Gastrocnemius medialis (tissue), 4 donors: ENCODE measurements around the gene BANP. TPM values are rescaled to one million over a fixed set of nuclear protein-coding genes. Genes with fewer than 3 reads are reported as not detected.
"Not testable (repeated sequence)": the region's sequence is repeated elsewhere in the genome, so short reads cannot be mapped to it uniquely, and the experiment has no call there.

Source experiments
- ATAC-seq, 2 donors: fragments of 150-250 bp; one replicate each; pipeline ENCODE4 v1.9.1; 2016
- DNase-seq, 2 donors: peaks; one replicate each; pipeline ENCODE4 v3.0.0-alpha.2; 2019
- H3K27ac ChIP-seq, 4 donors: fragments of 200-600 bp; sonication (generic); 1 replicate in 1 of 4; 2 replicates in 3 of 4; pipeline ENCODE4 v1.5.1; 2016 to 2018; ENCODE audit warnings: mild to moderate bottlenecking in 2 of 4, moderate library complexity in 1 of 4
- H3K27me3 ChIP-seq, 3 donors: fragments of 200-600 bp; sonication (generic) in 2 of 3; 1 replicate in 1 of 3; 2 replicates in 2 of 3; pipeline versions ENCODE4 v1.5.1 to v1.6.0; 2016 to 2019; ENCODE audit warnings: mild to moderate bottlenecking in 1 of 3, moderate library complexity in 1 of 3
- H3K36me3 ChIP-seq, 2 donors: fragments of 200-600 bp; sonication (generic) in 1 of 2; one replicate each; pipeline ENCODE4 v1.5.1; 2017 to 2018
- H3K4me1 ChIP-seq, 2 donors: fragments of 200-600 bp; sonication (generic) in 1 of 2; one replicate each; pipeline ENCODE4 v1.5.1; 2016 to 2017; ENCODE audit warnings: mild to moderate bottlenecking in 2 of 2
- H3K4me3 ChIP-seq, 4 donors: fragments of 200-600 bp; sonication (generic) in 3 of 4; 1 replicate in 1 of 4; 2 replicates in 3 of 4; pipeline ENCODE4 v1.5.1; 2016 to 2019; ENCODE audit warnings: mild to moderate bottlenecking in 2 of 4
- H3K9me3 ChIP-seq, 3 donors: fragments of 200-600 bp; sonication (generic) in 2 of 3; 1 replicate in 1 of 3; 2 replicates in 2 of 3; pipeline ENCODE4 v1.5.1; 2016 to 2019
- POLR2A ChIP-seq, 2 donors: fragments of 450-650 bp; IDR thresholded peaks; one replicate each; pipeline ENCODE4 v1.6.1; 2017; ENCODE audit warnings: antibody characterized with exemption in 2 of 2, mild to moderate bottlenecking in 2 of 2, moderate library complexity in 2 of 2
- in situ Hi-C, 4 donors: fragments of 200-750 bp; cut with MboI; loops; one replicate each; pipeline versions ENCODE4 v1.15.0 to v1.8.0; 2017; ENCODE audit warnings: low sequenced_read_pairs in 4 of 4
- intact Hi-C: fragments of 100-400 bp; cut with DNase I; formaldehyde crosslinking; loops from one replicate; pipeline ENCODE4 v1.15.1; 2023; ENCODE audit warnings: low total_unique reads
- total RNA-seq, 4 donors: library from RNA; depleted of rRNA; stranded (reverse); fragments of >200 nt; gene quantifications; one replicate each; pipeline versions ENCODE4 v1.1.0 to v1.2.3, GENCODE V29; 2016
- TF ChIP-seq, protein P1 (sequence below), 5 experiments: fragments of 450-650 bp in 3 of 5; fragments of 200-600 bp in 2 of 5; sonication (generic) in 2 of 5; IDR thresholded peaks in 4 of 5; conservative IDR thresholded peaks in 1 of 5; 1 replicate in 4 of 5; 2 replicates in 1 of 5; pipeline ENCODE4 v1.5.1; 2016 to 2019; ENCODE audit warnings: antibody characterized with exemption in 5 of 5, mild to moderate bottlenecking in 3 of 5, moderate library complexity in 3 of 5

The BANP gene
- total RNA-seq, 4 donors from 2014 or later: 7.0 to 20.6 (median 16.1) TPM

DNA sequence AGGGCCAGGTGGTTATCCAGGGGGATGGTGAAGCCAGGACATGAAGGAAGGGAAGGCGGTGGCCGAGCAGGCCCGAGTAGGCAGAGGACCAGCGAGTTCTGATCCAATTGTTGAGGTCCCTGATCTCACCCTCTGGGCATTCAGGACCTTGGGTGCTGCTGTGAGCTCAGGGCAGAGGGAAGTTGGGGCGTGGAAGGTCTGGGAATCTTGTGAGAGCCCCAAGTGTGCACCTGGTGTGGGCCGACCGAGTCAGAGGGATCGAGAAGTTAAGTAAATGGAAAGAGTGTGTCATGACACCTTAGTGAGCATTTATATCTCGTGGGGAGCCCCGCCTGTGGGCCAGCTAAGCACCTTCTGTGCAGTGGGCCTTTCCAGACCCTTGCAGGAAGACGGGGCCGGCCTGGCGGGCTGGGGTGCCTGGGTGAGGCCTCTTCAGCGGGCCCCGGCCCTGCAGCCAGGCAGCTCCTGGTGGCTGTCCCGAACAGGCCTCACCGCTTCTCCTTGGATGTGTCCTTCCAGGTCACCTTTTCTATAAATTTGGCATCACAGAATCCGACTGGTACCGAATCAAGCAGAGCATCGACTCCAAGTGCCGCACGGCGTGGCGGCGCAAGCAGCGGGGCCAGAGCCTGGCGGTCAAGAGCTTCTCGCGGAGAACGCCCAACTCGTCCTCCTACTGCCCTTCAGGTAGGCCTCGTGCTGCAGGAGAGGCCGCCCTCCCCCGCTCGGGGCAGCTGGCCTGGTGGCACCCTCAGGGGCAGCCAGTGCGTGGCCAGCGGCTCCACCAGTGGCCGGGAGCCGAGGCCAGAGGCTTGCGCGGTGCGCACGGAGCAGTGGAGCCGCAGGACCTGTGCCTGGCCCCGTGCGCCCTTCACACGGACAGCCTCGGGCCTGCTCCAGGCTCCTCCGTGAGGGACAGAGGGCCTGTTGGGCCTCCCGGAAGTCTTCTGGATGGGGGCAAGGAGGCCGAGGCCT is 76.0 kb downstream of the BANP start:
- in situ Hi-C loops: no loop called here
- no peak for DNase-seq

DNA sequence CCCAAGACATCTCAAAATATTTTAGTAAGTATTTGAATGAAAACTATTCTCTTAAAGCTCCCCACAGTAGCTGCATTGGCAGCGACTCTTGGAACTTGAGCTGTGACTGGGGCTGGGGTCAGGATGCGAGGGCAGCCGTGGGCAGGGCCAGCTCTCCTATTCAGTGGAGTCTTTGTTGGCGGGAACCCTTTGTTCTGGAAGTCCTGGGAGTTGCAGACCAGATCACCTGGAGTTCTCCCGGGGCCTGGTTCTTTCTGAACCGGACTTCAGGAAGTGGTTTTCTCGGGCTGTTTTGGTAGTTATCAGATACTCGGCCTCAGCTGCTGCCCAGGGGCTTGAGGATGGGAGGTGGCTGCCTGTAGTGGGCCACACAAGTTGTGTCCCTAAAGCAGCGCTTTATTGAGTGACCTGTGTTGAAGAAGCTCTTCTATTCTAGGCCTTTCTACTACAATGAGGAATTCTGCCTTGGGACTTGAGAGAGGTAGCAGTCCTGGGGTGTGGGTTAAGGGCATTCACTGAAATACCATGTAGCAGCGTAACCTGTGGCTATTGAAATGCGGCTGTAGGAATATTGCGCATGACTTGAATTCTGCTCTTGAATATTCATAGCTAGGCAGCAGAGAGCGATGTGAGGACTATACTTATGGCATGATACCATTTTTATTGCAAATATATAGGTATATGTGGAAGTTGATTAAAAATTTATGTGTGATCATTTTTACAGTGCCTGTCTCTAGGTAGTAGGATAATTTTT is 77.1 kb downstream of the BANP start:
- H3K27ac ChIP-seq, H3K9me3 ChIP-seq, H3K4me1 ChIP-seq, H3K27me3 ChIP-seq, H3K4me3 ChIP-seq, H3K36me3 ChIP-seq, DNase-seq, ATAC-seq, in situ Hi-C loops, intact Hi-C loops: not testable (repeated sequence)

More for the DNA sequence above, 76.0 kb downstream of the BANP start:
- intact Hi-C loops: no loop called here
- no peak overlapping the region for H3K4me3 ChIP-seq
- no peaks in the 10 kb centered on the region for H3K9me3 ChIP-seq
- no peaks in the 10 kb centered on the region for H3K27me3 ChIP-seq
- H3K4me1 ChIP-seq: no peaks in the 10 kb centered on the region
- H3K36me3 ChIP-seq: peaks cover 0 to 7% of the 10 kb centered on the region in 2 donors
- no peak overlapping the region for H3K27ac ChIP-seq
- ATAC-seq: no peak
- TF ChIP-seq, protein P1, sequence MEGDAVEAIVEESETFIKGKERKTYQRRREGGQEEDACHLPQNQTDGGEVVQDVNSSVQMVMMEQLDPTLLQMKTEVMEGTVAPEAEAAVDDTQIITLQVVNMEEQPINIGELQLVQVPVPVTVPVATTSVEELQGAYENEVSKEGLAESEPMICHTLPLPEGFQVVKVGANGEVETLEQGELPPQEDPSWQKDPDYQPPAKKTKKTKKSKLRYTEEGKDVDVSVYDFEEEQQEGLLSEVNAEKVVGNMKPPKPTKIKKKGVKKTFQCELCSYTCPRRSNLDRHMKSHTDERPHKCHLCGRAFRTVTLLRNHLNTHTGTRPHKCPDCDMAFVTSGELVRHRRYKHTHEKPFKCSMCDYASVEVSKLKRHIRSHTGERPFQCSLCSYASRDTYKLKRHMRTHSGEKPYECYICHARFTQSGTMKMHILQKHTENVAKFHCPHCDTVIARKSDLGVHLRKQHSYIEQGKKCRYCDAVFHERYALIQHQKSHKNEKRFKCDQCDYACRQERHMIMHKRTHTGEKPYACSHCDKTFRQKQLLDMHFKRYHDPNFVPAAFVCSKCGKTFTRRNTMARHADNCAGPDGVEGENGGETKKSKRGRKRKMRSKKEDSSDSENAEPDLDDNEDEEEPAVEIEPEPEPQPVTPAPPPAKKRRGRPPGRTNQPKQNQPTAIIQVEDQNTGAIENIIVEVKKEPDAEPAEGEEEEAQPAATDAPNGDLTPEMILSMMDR (IDR thresholded peaks at IDR 0.05 in 4 of 5, conservative IDR thresholded peaks at IDR 0.05 in 1 of 5): no peak
- no peak for TF ChIP-seq POLR2A (IDR thresholded peaks at IDR 0.05)

- DNase-seq (no peak), ATAC-seq (no peak)
- intact Hi-C loops: no loop called here
- no peak overlapping the region for H3K4me3 ChIP-seq
- H3K36me3 ChIP-seq: peaks cover 0 to 13% of the 10 kb centered on the region in 2 donors
- H3K27ac ChIP-seq: no peak overlapping the region
- H3K27me3 ChIP-seq: no peaks in the 10 kb centered on the region
- TF ChIP-seq, protein P1 (IDR thresholded peaks at IDR 0.05 in 4 of 5, conservative IDR thresholded peaks at IDR 0.05 in 1 of 5): no peak
- no peak for TF ChIP-seq POLR2A (IDR thresholded peaks at IDR 0.05)
- in situ Hi-C loops: no loop called here
- no peaks in the 10 kb centered on the region for H3K4me1 ChIP-seq
- no peaks in the 10 kb centered on the region for H3K9me3 ChIP-seq
Measured at GRCh38 chr16:88030498-88030897, 79.3 kb downstream of the BANP start.

DNA sequence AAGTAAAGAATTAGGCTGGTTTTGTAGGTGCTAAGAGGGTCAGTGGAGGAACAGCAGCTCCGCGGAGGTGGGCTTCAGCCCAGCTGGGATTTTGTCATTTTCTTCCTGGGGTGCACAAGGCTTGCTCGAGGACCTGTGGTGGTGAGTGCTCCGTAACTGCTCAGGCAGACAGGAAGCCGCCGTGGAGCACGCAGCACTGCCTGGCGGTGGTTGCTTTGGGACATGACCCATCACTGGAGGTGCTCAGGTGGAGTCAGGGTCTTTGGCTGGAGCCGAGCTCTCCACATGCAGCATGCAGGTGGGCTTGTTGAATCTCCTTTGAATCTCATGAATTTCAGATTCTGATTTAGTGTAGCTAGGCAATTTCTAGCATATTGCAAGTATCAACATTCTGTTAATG is 79.7 kb downstream of the BANP start:
- H3K9me3 ChIP-seq, H3K4me3 ChIP-seq, intact Hi-C loops, in situ Hi-C loops, ATAC-seq, H3K27me3 ChIP-seq, H3K27ac ChIP-seq, DNase-seq, H3K4me1 ChIP-seq: not testable (repeated sequence)
- peaks cover 0 to 18% of the 10 kb centered on the region in 2 donors for H3K36me3 ChIP-seq

DNA sequence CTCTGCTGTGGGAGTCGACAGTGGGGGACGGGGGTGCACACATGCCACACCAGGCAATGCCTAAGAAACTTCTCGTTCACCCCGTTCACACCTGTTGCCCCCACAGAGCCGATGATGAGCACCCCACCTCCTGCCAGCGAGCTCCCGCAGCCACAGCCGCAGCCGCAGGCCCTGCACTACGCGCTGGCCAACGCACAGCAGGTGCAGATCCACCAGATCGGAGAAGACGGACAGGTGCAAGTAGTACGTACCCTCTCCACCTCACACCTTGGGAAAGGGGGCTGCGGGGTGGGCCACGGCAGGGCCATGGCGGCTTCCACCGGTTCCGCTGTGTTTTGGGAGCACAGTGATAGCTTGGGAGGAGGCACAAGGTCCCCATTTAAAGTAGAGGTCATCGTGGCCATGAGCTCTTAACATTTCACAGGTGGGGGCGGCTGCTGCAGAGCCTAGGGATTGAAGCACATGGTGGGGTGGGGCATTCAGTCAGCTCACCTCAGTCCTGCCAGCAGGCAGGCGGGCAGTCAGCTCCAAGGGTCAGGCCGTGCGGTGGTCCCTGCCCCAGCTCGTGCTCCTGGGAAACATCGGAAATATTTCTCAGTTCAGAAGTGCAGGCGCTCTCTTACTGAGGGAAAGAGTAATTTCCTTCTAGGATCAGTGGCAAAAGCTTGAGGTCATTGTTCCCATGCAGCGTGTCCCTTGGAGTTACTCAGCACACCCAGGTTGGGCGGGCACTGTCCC is 81.9 kb downstream of the BANP start:
- H3K27ac ChIP-seq, H3K4me3 ChIP-seq, ATAC-seq, in situ Hi-C loops, H3K4me1 ChIP-seq, H3K9me3 ChIP-seq, H3K27me3 ChIP-seq, intact Hi-C loops, DNase-seq: not testable (repeated sequence)
- H3K36me3 ChIP-seq: peaks cover 0 to 21% of the 10 kb centered on the region in 2 donors
